ENCODE measurements around the gene CNTNAP2. TPM values are rescaled to one million over a fixed set of nuclear protein-coding genes. Genes with fewer than 3 reads are reported as not detected.

The CNTNAP2 gene
- total RNA-seq, 1 experiment from 2014 or later: 60.0 TPM

DNA sequence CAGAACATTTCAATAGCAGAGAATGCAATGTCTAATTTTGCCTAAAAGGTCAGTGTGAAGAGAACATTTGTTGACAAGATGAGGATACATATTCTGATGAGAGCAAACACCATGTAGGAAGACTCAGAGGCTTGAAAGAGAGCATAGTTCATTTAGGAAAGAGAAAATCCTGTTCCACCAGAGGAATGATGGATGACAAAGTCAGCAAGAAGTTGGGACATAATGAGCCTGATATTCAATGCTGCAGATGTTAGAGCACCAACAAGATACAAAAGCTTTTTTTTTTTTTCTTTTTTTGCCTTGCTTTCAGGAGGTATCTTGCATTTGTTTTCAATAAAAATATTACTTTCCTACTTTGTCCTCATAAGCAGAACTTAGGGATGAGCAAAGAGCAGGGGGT lies 1522.0 kb downstream of the CNTNAP2 start:
- intact Hi-C loops (cut with micrococcal nuclease; ENCODE audit: unreplicated experiment): no loop called here
- no peak for DNase-seq (ENCODE audit: low spot score)
- BruUV-seq (replicated peaks): no TSS peak

DNA sequence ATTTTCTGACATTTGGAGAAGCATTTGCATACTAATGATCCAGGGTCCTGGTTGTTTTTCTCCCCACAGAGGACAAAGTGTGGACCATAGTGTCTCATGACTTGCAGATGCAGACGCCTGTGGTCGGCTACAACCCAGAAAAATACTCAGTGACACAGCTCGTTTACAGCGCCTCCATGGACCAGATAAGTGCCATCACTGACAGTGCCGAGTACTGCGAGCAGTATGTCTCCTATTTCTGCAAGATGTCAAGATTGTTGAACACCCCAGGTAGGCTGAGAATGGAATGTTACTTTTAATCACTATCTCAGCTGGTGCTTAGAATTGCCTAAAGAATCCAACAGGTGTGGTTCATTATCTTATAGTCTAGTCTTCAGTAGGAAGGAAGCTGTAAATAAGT lies 1522.4 kb downstream of the CNTNAP2 start:
- ChIA-PET POLR2A (ENCODE audit: low non-redundant PET) (no interaction called here), CTCF (no interaction called here)
- Histone ChIP-seq H3K27ac (ENCODE audit: low read depth, low read length, poor library complexity, severe bottlenecking) (no peak overlapping the region), H3K4me1 (ENCODE audit: insufficient read depth, low read length, poor library complexity, severe bottlenecking) (no peaks in the 10 kb centered on the region), H3K9me3 (ENCODE audit: low read depth, low read length, poor library complexity, severe bottlenecking) (no peaks in the 10 kb centered on the region), H3K27me3 (replicated peaks; ENCODE audit: insufficient read depth, low read depth, low read length, poor library complexity) (no peaks in the 10 kb centered on the region), H3K4me3 (ENCODE audit: low read depth, low read length, poor library complexity, severe bottlenecking) (no peak overlapping the region), H3K36me3 (ENCODE audit: insufficient read depth, low read length, poor library complexity, severe bottlenecking) (no peaks in the 10 kb centered on the region)
- BruUV-seq (replicated peaks): no TSS peak
- TF ChIP-seq, protein P1, sequence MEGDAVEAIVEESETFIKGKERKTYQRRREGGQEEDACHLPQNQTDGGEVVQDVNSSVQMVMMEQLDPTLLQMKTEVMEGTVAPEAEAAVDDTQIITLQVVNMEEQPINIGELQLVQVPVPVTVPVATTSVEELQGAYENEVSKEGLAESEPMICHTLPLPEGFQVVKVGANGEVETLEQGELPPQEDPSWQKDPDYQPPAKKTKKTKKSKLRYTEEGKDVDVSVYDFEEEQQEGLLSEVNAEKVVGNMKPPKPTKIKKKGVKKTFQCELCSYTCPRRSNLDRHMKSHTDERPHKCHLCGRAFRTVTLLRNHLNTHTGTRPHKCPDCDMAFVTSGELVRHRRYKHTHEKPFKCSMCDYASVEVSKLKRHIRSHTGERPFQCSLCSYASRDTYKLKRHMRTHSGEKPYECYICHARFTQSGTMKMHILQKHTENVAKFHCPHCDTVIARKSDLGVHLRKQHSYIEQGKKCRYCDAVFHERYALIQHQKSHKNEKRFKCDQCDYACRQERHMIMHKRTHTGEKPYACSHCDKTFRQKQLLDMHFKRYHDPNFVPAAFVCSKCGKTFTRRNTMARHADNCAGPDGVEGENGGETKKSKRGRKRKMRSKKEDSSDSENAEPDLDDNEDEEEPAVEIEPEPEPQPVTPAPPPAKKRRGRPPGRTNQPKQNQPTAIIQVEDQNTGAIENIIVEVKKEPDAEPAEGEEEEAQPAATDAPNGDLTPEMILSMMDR (conservative IDR thresholded peaks at IDR 0.05; ENCODE audit: low read depth, low read length): no peak
- TF ChIP-seq EZH2 (IDR thresholded peaks at IDR 0.05; ENCODE audit: borderline replicate concordance, low read depth, low read length, poor library complexity, severe bottlenecking): no peak
- intact Hi-C loops (cut with micrococcal nuclease; ENCODE audit: unreplicated experiment): no loop called here
- no peak for DNase-seq (ENCODE audit: low spot score)

More for the DNA sequence above, 1522.0 kb downstream of the CNTNAP2 start:
- H3K27ac ChIP-seq (ENCODE audit: low read depth, low read length, poor library complexity, severe bottlenecking): no peak overlapping the region
- no peaks in the 10 kb centered on the region for H3K4me1 ChIP-seq (ENCODE audit: insufficient read depth, low read length, poor library complexity, severe bottlenecking)
- H3K36me3 ChIP-seq (ENCODE audit: insufficient read depth, low read length, poor library complexity, severe bottlenecking): no peaks in the 10 kb centered on the region
- ChIA-PET POLR2A (ENCODE audit: low non-redundant PET) (no interaction called here), CTCF (interaction anchor here (0.6 kb wide), 1 partner anchor 54 kb away, joined by 3 read pairs; no protein-coding TSS in a partner anchor)
- no peaks in the 10 kb centered on the region for H3K9me3 ChIP-seq (ENCODE audit: low read depth, low read length, poor library complexity, severe bottlenecking)
- no peak overlapping the region for H3K4me3 ChIP-seq (ENCODE audit: low read depth, low read length, poor library complexity, severe bottlenecking)
- no peaks in the 10 kb centered on the region for H3K27me3 ChIP-seq (replicated peaks; ENCODE audit: insufficient read depth, low read depth, low read length, poor library complexity)
- TF ChIP-seq, protein P1 (conservative IDR thresholded peaks at IDR 0.05; ENCODE audit: low read depth, low read length): no peak
- no peak for TF ChIP-seq EZH2 (IDR thresholded peaks at IDR 0.05; ENCODE audit: borderline replicate concordance, low read depth, low read length, poor library complexity, severe bottlenecking)

DNA sequence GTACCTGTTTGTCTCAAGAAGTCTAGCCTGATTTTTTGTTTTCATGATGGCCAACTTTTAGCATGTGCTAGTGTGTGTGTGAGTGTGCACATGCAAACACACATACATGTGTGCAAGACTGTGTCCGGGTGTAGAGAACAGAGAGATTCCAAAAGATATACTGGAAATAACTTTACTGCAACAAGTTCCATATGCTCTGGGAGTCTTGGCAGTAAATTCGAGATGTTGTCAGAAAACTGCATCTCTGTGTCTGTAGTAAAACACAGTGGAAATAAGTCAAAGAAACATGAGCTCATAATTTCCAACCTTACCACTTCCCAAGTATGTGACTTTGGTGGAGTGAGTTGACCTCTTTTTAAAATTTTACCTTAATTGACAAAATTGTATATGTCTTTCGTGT lies 1523.2 kb downstream of the CNTNAP2 start:
- Histone ChIP-seq H3K4me1 (ENCODE audit: insufficient read depth, low read length, poor library complexity, severe bottlenecking) (no peaks in the 10 kb centered on the region), H3K27me3 (replicated peaks; ENCODE audit: insufficient read depth, low read depth, low read length, poor library complexity) (no peaks in the 10 kb centered on the region), H3K4me3 (ENCODE audit: low read depth, low read length, poor library complexity, severe bottlenecking) (no peak overlapping the region), H3K36me3 (ENCODE audit: insufficient read depth, low read length, poor library complexity, severe bottlenecking) (no peaks in the 10 kb centered on the region), H3K9me3 (ENCODE audit: low read depth, low read length, poor library complexity, severe bottlenecking) (no peaks in the 10 kb centered on the region), H3K27ac (ENCODE audit: low read depth, low read length, poor library complexity, severe bottlenecking) (no peak overlapping the region)
- intact Hi-C loops (cut with micrococcal nuclease; ENCODE audit: unreplicated experiment): no loop called here
- TF ChIP-seq, protein P1 (conservative IDR thresholded peaks at IDR 0.05; ENCODE audit: low read depth, low read length): no peak
- TF ChIP-seq EZH2 (IDR thresholded peaks at IDR 0.05; ENCODE audit: borderline replicate concordance, low read depth, low read length, poor library complexity, severe bottlenecking): no peak
- no TSS peak for BruUV-seq (replicated peaks)
- ChIA-PET POLR2A (ENCODE audit: low non-redundant PET) (no interaction called here), CTCF (no interaction called here)
- no peak for DNase-seq (ENCODE audit: low spot score)
